AG09309 (cell line): ENCODE measurements around the gene DOHH.

Experiments used
- DNase-seq: peaks from one replicate; pipeline ENCODE4 v3.0.0-alpha.2; 2010; ENCODE audit warnings: low read depth
- H3K4me3 ChIP-seq: 2 replicates; pipeline ENCODE4 v1.5.1; 2011; ENCODE audit warnings: mild to moderate bottlenecking, low read depth, low read length, moderate library complexity; ENCODE audit not compliant: control insufficient read depth
- TF ChIP-seq, protein P1 (sequence below): IDR thresholded peaks from 2 replicates; pipeline ENCODE4 v1.5.1; 2011; ENCODE audit warnings: mild to moderate bottlenecking, low read depth, low read length, inconsistent platforms; ENCODE audit not compliant: insufficient read depth, control insufficient read depth; ENCODE audit errors: missing control alignments

The DOHH gene

DNA sequence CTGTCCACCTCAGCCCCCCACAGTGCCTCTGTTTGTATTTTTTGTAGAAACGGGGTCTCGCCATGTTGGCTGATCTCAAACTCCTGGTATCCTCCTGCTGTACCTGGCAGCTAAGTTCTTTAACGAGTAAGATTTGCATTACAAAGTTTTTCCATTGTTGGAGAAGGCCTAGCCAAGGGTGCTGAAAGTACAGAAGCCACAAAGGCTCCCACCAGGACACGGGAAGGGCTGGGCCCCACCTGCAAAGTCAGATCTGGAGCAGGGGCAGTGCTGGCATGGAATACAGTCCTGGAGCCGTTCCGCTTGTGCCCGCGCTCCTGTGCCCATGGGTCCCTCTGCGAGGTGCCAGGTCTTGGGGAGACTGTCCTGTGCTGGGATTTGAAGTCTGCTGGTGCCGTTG is 17.8 kb upstream of the DOHH start:
- TF ChIP-seq, protein P1, sequence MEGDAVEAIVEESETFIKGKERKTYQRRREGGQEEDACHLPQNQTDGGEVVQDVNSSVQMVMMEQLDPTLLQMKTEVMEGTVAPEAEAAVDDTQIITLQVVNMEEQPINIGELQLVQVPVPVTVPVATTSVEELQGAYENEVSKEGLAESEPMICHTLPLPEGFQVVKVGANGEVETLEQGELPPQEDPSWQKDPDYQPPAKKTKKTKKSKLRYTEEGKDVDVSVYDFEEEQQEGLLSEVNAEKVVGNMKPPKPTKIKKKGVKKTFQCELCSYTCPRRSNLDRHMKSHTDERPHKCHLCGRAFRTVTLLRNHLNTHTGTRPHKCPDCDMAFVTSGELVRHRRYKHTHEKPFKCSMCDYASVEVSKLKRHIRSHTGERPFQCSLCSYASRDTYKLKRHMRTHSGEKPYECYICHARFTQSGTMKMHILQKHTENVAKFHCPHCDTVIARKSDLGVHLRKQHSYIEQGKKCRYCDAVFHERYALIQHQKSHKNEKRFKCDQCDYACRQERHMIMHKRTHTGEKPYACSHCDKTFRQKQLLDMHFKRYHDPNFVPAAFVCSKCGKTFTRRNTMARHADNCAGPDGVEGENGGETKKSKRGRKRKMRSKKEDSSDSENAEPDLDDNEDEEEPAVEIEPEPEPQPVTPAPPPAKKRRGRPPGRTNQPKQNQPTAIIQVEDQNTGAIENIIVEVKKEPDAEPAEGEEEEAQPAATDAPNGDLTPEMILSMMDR, result no peak
- H3K4me3 ChIP-seq, result no peak overlapping the region
- no peak for DNase-seq

DNA sequence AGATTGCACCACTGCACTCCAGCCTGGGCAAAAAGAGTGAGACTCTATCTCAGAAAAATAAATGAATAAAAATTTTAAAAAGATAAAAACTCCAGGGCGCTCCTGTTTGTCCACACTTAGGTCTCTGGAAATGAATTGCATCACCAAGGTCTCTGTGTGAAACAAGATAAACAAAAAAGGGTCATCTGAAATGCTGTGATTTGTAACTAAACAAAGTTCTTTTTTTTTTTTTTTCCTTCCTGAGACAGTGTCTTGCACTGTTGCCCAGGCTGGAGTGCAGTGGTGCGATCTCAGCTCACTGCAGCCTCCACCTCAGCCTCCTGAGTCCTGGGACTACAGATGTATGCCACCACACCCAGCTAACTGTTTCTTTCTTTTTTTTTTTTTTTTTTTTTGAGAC is 17.2 kb upstream of the DOHH start:
- TF ChIP-seq, protein P1, result no peak
- DNase-seq, result no peak
- no peak overlapping the region for H3K4me3 ChIP-seq

DNA sequence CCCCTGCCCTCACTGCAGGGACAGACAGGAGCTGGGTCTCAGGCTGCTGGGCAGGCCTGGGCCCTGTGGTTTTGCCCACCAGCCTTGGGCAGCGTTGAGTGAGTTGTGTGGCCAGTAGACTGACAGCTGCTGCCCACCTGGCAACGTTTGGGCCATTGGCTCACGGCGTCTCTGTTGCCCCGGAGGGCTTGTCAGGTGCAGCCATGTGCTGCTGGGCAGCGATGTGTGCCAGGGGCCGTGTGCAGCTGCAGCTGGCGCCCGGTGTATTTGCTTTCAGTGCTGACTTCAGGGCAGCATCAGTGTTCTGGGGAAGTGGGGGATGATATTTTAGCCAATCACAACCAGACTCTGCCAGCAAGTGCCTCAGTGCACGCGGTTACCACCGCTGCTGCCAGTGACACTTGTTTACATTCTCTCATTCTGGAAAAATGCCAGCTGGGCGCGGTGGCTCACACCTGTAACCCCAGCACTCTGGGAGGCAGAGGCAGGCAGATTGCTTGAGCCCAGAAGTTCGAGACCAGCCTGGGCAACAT is 16.3 kb upstream of the DOHH start:
- no peak for DNase-seq

DNA sequence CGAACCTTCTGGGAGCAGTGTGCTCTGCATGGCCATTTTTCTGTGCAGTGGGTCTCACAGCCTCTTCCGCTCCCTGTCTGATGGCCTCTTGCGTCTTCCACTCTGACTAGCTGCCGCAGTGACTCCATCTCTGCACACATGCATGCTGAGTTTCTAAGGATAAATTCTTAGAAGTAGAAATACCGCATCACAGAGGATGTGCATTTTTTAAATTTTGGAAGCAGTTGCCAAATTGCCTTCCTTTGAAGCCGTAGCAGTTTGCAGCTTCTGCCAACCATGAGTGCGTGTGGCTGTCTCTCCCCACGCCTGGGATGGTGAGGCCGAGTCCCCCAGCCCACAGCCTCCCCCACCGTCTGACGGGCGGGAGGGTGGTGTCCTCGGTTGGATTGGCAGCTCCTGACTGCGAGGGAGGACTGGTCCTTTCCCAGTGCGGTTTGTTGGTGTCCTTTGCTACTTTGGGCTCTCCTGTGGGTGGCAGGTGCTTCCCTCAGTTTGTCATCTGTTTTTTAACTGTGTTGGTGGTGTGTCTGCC is 15.5 kb upstream of the DOHH start:
- no peak overlapping the region for H3K4me3 ChIP-seq
- no peak for DNase-seq
- TF ChIP-seq, protein P1, result no peak

More for the DNA sequence above, 16.3 kb upstream of the DOHH start:
- H3K4me3 ChIP-seq, result no peak overlapping the region
- TF ChIP-seq, protein P1, result no peak

DNA sequence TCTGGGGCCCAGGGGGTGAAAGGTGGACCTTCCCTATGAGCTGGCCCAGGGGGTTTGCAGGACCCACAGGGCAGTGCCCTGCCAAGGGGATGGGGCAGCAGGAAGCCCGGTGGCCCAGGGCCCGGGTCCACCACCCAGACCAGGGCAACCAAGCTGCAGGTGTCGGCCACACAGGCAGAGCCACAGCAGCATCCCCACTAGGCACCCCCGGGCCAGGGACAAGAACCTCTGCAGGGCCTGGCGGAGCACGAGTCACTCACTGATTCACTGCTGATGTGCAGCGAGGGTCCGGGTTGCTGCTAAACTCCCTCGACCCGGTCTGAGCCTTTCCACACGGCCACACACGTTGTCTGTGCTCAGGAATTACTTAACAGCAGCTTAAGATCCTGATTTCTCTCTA is 14.5 kb upstream of the DOHH start:
- DNase-seq, result no peak
- no peak overlapping the region for H3K4me3 ChIP-seq
- TF ChIP-seq, protein P1, result no peak

DNA sequence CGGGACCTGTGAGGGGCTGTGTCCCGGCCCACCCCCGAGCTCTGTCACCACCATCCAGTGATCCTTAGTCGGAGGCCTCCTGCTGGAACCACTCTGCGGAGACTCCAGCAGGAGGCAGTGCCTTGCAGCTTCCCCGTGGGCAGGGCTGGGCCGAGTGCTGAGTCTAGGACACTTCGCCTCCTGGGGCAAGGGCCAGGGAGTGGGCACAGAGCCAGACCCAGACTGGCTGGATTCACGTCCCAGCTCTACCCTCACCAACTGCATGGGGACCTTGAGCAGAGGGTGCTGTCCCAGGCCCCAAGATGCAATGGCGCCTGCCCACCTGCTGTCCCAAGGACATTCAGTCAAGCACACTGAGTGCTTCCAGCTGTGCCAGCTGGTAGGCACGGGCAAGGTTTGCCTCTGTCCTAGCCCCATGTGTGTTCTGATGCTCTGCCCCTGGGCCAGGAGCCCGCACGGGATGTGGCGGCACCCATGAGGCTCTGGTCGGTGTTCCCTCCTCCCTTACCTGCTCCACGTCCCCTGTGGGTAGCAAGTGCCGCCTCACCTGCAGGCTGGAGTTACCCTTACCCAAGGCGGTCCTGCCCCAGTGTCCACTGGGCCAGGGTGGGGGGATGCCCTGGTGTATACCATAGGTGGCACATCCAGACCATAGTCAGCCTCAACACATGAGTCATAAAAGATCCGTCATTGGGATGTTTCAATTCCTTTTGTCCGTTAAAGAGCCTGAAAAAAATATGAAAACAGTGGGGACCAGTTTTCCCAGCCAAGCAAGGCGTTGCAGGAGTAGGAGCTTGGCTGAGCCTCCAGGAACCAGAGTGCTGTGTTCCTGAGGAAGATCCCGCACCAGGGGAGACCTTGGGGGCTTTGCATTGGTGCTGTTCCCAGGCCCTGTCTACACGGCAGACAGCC is 13.0 kb upstream of the DOHH start:
- DNase-seq, result no peak
- H3K4me3 ChIP-seq, result no peak overlapping the region
- TF ChIP-seq, protein P1, result no peak
